ENCODE data around the gene SLC66A1. TPM values are rescaled to one million over a fixed set of nuclear protein-coding genes. Genes with fewer than 3 reads are reported as not detected.

Gene SLC66A1
- total RNA-seq, 1 experiment from 2014 or later = 33.4 TPM

DNA sequence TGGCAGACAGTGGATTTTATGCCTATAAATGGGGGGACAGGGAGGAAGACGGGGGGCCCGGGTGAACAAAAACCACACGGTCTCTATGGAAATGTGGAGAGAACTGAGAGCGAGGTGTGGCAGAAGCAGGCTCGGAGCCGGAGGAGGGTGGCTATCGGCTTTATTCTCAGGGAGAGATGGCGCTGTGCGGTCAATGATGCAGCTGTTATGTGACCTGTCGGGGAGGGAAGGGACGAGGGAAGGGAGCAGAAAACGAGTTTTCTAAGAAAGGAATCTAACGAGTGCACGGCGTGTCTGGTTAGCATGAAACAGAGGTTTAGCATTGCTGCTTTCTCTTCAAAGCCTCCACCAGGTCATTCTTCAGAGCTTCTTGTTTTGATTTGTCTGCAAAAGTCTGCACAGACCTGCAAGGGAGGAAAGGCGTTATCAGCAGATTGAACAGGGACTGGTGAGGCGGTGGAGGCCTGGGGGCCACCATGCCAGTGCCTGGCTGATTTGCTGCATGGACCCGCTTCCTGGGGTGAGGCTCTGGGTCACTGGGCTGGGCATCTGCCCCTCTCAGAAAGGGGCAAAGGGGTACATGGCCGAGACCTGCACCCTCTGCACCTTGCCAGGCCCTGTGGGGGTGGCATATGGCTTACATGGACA, 27.2 kb downstream of the SLC66A1 start:
- H3K9me3 ChIP-seq (replicated peaks) = no peaks in the 10 kb centered on the region
- no peaks in the 10 kb centered on the region for H3K27me3 ChIP-seq
- H3K4me1 ChIP-seq = no peaks in the 10 kb centered on the region
- DNase-seq = no peak
- H3K27ac ChIP-seq = no peak overlapping the region
- H3K4me3 ChIP-seq = no peak overlapping the region
- peaks cover 7% of the 10 kb centered on the region for H3K36me3 ChIP-seq

DNA sequence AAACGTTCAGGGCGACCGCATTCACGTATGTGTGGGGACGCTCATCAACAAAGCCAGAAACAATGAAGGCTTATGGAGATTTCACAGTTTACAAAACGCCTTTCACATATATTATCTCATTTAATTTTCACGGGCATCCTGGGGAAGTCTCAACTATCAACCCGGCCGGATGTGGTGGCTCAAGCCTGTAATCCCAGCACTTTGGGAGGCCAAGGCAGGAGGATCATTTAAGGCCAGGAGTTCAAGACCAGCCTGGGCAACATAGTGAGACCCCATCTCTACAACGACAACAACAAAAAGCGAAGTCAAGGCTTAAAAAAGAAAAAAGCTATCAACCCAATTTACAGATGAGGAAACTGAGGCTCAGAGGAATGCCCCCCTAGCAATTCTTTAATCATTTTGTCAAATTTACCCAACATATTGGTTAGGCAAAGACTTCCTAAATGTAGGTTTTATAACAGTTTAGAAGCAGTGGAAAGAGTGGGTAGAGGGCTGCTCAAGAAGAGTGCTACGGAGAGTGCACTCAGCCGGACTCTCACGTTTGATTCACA, 28.3 kb downstream of the SLC66A1 start:
- no peak for DNase-seq
- H3K27ac ChIP-seq = no peak overlapping the region
- H3K36me3 ChIP-seq = peaks cover 12% of the 10 kb centered on the region
- H3K9me3 ChIP-seq (replicated peaks) = no peaks in the 10 kb centered on the region
- H3K4me1 ChIP-seq = no peaks in the 10 kb centered on the region
- no peaks in the 10 kb centered on the region for H3K27me3 ChIP-seq
- no peak overlapping the region for H3K4me3 ChIP-seq

DNA sequence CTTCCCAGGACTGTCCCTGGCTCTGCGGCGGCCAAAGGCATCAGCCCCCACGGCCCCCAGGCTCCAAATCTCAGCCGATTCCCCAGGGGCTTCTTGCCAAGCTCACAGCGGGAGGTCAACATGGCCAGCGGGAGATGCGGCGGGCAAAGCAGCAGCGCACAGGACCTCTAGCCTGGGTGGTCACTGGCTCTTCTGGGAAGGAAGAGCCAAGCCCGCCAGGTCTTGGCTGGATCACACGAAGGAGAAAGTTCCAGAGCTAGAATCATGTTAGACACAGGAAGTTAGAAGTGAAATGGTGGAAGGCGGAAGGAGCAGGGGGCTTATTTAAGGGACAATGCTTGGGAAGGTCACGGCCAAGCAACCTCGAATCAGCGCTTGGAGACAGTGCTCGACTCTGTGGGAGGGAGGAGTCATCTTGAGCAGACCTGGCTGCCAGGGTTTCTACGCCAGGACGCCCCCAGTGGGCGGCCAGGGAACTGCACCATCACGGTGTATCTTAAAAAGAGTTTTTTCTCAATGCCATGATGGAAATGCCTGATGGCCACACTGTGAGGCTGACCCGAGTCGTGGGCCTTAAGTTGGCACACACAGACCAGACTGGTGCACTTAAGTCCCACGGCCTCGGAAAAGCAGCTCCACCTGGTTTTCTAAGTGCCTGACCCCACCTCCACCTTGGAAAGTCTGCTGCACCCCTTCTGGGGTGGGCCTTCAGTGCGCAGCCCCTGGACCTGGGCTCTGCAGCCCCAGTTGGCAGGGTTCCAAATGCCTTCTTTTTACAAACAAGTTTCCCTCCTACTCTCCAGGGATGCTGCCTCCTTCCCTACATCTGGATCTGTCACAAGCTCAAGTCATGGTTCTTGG, 29.3 kb downstream of the SLC66A1 start:
- Histone ChIP-seq H3K36me3 (peaks cover 12% of the 10 kb centered on the region), H3K27me3 (no peaks in the 10 kb centered on the region), H3K27ac (no peak overlapping the region), H3K4me3 (no peak overlapping the region), H3K9me3 (replicated peaks) (no peaks in the 10 kb centered on the region), H3K4me1 (no peaks in the 10 kb centered on the region)
- DNase-seq = peak; percentile 68 to 80

DNA sequence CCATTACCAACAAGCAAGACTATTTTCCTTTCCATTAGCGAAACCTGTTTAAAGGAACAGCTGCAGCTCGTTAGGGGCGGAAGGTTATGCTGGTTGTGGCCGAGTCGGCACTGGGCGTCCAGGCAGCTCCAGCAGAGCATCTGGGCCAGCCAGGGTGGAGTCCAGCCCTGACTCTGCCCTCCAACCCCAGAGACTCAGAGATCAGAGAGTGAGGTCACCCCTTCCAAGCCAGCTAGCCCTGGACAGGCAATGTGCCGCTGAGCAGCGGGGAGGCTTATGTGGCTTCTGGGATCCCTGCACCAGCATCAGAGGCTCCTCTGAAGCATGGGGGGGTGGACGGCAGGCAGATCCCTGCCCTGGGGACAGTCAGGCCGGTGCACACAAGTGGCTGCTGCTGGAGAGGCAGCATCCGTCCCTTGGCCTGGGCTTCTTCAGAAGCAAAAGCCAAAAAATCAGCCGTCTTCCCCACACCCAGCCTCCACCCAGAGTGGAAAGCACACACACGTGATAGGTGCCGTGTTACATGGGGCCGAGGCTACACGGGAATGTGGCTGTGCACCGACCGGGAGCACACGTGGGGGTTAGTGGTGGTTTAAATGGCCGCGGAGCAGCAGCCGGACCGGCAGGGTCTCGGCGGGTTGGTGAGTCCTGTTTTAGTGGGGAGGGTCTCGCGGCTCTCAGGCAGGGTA, 30.1 kb downstream of the SLC66A1 start:
- DNase-seq = no peak
- Histone ChIP-seq H3K27ac (no peak overlapping the region), H3K36me3 (peaks cover 12% of the 10 kb centered on the region), H3K27me3 (no peaks in the 10 kb centered on the region), H3K4me1 (no peaks in the 10 kb centered on the region), H3K9me3 (replicated peaks) (no peaks in the 10 kb centered on the region), H3K4me3 (no peak overlapping the region)

DNA sequence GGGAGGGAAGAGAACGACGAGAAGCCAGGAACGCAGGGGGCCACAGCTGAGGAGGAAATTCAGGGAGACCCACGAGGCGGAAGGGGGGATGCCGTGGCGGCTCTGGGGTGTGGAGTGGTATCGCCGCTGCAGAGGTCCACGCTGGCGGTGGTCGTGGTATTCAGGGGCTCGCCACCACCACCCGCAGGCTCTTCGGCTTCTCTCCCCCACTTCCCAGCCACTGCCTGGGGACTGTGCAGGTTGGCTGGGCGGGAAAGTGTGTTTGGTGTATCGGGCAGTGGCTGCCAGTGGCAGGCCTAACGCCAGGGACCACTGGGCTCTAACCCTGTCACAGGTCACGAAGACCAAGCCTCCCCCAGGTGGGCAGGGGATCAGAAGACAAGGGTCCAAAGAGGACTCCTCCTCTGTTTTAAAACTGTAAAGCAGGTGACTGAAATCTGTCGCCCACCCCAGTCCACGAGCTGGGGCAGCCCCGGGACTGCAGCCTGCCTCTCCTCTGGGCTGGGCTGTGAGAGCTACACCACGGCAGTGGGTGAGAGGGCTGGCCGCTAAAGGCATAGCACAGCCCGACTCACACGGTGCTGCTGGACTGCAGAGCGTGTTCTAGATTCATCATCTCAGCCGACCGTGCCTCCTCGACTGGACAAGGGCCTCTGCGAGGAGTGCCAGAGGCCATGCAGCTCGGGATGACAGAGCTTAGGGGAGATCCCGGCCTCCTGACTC, 30.9 kb downstream of the SLC66A1 start:
- H3K4me1 ChIP-seq = no peaks in the 10 kb centered on the region
- no peaks in the 10 kb centered on the region for H3K27me3 ChIP-seq
- H3K27ac ChIP-seq = no peak overlapping the region
- H3K4me3 ChIP-seq = no peak overlapping the region
- H3K36me3 ChIP-seq = peaks cover 12% of the 10 kb centered on the region
- DNase-seq = no peak
- no peaks in the 10 kb centered on the region for H3K9me3 ChIP-seq (replicated peaks)

DNA sequence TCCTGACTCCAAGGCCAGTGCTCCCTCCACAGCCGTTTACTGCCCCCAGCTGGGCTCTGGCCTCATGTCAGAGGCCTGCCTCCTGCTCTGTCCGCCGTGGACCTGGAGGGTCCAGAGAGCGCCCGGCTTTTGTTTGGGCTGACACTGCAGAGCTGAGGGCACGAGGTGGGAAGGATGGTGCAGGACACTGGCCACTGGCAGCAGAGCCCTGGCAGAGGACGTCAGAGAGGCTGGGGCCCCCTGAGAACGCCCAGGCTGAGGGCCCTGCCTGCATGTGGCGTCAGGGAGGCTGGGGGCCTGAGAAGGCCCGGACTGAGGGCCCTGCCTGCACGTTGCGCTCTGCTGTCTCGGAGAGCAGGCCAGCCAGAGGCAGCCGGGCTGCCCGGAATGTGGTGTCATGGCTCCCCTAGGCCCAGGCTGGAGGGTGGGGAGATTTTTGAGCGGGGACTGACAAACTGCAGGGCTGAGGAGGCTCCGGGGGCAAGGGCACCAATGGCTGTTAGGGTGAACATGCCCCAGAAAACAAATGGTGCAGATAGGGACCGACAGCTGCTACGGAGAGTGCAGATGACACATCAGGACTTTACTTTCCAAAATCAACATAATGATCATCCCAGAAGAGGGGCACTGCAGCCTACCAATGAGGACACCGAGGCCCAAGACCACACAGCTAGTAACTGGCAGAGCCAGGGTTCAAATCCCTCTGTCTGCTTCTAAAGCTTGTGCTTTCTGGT, 31.7 kb downstream of the SLC66A1 start:
- Histone ChIP-seq H3K36me3 (peaks cover 12% of the 10 kb centered on the region), H3K4me1 (no peaks in the 10 kb centered on the region), H3K27ac (no peak overlapping the region), H3K9me3 (replicated peaks) (no peaks in the 10 kb centered on the region), H3K4me3 (no peak overlapping the region), H3K27me3 (no peaks in the 10 kb centered on the region)
- no peak for DNase-seq

DNA sequence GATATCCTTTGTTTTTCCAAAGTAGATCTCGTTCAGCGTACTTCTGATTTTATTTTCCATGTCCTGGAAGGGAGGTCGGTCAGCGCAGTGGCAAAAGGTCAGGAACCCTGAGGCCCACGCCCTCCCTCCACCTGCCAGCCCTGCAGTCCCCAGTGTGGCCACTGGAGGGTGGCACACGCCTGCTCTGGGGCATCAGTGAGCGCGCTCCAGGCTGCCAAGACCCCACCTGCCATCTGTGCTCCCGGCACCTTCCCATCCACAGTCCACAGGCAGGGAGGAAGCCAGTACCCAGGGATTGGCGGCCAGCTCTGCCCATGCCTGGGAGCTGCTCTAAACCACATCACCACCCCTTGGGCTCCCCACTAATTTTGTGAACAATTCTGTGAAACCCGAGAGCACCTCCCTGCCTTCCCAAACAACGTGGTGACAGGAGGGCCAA, 32.3 kb downstream of the SLC66A1 start:
- H3K36me3 ChIP-seq = peaks cover 12% of the 10 kb centered on the region
- H3K4me1 ChIP-seq = no peaks in the 10 kb centered on the region
- no peak overlapping the region for H3K4me3 ChIP-seq
- no peak overlapping the region for H3K27ac ChIP-seq
- no peaks in the 10 kb centered on the region for H3K27me3 ChIP-seq
- peak; percentile 62 to 73 for DNase-seq
- no peaks in the 10 kb centered on the region for H3K9me3 ChIP-seq (replicated peaks)

DNA sequence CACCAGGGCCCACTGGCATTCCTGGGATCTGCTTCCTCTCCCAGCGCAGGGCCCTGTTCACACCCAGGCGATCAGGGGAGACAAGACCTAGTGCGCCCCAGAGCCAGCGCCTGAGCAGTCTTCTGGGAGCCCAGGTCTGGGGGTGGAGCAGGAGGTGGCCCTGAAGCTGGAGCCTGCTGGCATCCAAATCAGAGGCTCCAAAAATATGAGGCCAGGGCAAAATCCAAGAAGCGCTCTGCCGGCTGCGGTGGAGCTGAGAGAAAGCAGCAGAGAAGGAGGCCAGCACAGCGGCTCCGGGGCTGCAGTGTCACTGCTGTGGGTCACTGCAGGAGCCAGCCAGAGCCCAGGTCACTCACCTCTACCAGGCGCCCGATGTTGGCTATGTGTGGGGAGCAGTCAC, 32.7 kb downstream of the SLC66A1 start:
- Histone ChIP-seq H3K4me1 (no peaks in the 10 kb centered on the region), H3K4me3 (no peak overlapping the region), H3K27me3 (no peaks in the 10 kb centered on the region), H3K27ac (no peak overlapping the region), H3K36me3 (peaks cover 12% of the 10 kb centered on the region), H3K9me3 (replicated peaks) (no peaks in the 10 kb centered on the region)
- no peak for DNase-seq

DNA sequence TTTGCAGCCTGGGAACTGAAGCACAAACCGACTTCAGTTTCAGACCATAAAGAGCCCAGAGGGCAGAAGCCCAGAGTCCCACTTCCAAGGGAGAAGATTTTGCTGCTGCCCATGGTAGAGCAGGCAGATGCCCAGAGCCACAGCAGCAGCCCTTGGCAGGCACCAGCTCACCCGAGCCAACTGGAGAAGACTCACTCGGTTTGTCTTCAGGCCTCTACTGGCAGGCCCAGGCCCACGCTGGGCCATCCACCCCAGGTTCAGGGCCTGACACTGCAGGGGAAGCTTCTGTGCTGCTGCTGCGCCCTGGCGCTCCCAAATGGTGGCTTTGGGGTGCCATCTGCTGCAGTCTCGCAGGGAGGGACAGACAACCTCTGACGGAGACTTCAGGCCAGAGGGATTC, 33.3 kb downstream of the SLC66A1 start:
- Histone ChIP-seq H3K4me3 (no peak overlapping the region), H3K36me3 (peaks cover 12% of the 10 kb centered on the region), H3K27ac (no peak overlapping the region), H3K27me3 (no peaks in the 10 kb centered on the region), H3K9me3 (replicated peaks) (no peaks in the 10 kb centered on the region), H3K4me1 (no peaks in the 10 kb centered on the region)
- DNase-seq = no peak

DNA sequence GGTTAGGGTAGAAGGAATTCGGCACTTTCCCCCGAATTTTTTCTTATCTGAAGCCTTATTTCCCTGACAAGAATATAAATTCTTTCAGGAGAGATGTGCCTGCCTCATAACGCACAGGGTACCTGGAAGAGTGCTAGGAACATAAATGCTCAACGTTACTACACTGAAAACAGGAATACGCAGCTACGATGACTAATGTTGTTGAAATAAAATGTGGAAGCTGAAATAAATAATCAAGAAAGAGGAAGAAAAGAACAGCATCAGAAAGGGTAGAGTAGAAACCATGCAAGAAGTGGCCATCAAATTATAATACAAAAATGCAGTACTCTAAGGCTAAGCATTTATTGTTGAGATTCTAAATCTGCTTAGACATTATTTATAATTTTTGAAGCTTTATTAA, 33.9 kb downstream of the SLC66A1 start:
- Histone ChIP-seq H3K36me3 (peaks cover 7% of the 10 kb centered on the region), H3K4me3 (no peak overlapping the region), H3K9me3 (replicated peaks) (no peaks in the 10 kb centered on the region), H3K27ac (no peak overlapping the region), H3K4me1 (no peaks in the 10 kb centered on the region), H3K27me3 (no peaks in the 10 kb centered on the region)
- no peak for DNase-seq

DNA sequence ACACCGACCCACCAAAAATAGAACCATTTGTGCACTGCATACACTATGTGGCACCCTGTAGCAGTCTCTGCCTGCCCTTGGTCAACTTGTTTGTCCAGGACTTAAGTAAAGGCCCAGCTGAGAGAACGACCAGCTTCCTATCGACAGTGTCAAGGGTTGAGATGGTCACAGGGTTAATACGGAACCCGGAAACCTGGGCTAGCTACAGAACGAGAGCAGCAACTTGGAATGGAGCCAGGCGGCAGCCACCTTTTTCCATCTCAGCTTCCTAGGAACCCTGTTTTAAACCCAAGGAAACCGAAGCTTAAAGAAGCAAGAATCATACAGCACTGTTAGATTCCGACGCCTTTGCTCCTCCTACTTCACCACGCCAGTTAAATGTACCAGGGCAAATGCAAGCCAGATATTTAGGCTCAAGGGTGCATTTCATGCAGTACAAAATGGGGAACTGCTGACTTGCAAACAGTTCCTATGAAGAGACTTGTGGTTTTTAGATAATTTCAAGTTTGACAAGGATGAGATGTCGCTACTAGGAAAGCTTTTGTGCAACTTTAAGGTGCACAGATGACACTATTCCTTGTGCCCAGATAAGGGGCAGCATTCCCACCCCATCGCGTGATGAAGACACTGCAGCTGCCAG, 35.5 kb downstream of the SLC66A1 start:
- Histone ChIP-seq H3K9me3 (replicated peaks) (no peaks in the 10 kb centered on the region), H3K36me3 (peaks cover 7% of the 10 kb centered on the region)

DNA sequence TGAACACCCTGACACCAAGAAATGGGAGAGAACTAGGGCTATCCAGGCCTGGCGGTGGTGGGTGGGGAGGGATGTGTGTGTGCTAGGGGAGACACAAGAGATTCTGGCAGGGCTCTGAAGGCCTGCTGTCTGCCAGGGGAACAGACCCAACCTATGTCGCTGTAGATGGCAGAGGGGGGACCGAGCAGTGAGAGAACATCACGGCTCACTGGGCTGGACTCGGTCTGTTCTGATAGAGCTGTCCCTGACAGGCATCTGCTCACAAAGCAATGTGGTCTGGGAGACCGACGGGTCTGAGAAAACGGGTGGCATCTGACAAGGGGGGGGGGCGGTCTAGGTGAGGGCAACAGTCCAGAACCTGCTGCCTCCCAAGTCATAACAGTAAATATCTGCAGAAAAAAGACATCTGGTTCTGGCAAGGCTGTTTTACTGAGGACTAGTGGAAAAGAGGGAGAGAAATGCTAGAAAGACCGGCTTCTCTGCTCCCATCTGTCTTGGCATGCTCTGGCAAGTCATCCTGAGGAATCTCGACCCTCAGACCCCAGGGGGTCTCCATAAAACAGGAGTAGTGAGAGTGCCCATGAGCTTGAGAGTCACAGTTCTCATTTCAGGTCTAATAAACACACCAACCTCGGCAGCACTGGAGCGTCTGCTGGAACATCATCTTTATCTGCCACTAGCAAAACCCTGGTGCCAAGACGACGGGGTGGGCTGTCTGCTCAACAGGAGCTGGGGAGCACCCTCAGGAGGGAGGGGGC, 36.5 kb downstream of the SLC66A1 start:
- no peak overlapping the region for H3K27ac ChIP-seq
- H3K4me1 ChIP-seq = no peaks in the 10 kb centered on the region
- peaks cover 7% of the 10 kb centered on the region for H3K36me3 ChIP-seq

More for the DNA sequence above, 35.5 kb downstream of the SLC66A1 start:
- no peaks in the 10 kb centered on the region for H3K4me1 ChIP-seq
- no peak for DNase-seq
- H3K27me3 ChIP-seq = no peaks in the 10 kb centered on the region
- no peak overlapping the region for H3K27ac ChIP-seq
- H3K4me3 ChIP-seq = no peak overlapping the region

DNA sequence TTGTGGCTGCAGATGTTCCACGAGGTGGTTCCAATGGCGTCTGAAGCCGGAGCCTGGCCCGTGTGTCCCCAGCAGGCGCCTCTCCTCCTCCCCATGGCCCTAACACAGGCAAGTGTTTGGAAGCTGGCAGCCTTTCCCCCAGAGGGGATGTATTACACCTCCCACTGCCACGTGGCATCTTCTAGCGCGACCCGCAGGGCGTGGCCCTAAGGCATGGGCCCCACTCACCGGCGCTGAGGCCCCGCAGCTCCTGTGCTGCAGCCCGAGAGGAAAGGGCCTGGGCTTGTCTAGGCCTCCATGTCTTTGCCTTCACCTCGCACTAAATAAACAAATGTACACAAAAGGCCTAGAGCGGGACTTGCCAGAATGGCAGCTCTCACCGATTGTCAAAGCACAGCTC, 37.9 kb downstream of the SLC66A1 start:
- Histone ChIP-seq H3K4me1 (no peaks in the 10 kb centered on the region), H3K27ac (no peak overlapping the region), H3K9me3 (replicated peaks) (no peaks in the 10 kb centered on the region), H3K27me3 (no peaks in the 10 kb centered on the region), H3K36me3 (peaks cover 2% of the 10 kb centered on the region; the same call in 1 of the 2 replicates), H3K4me3 (no peak overlapping the region)
- DNase-seq = no peak

More for the DNA sequence above, 36.5 kb downstream of the SLC66A1 start:
- Histone ChIP-seq H3K9me3 (replicated peaks) (no peaks in the 10 kb centered on the region), H3K27me3 (no peaks in the 10 kb centered on the region), H3K4me3 (no peak overlapping the region)
- no peak for DNase-seq

Measured in SJCRH30 (cell line).